GM12878 (cell line): Measurements from ENCODE around the gene STK11. TPM values are rescaled to one million over a fixed set of nuclear protein-coding genes. Genes with fewer than 3 reads are reported as not detected.
A peak's percentile ranks its signal among the peaks of the same experiment; 100 is the strongest.

Experiments used
- BMI1 ChIP-seq: fragments of 450-650 bp; IDR thresholded peaks from 2 replicates; pipeline ENCODE4 v1.6.1; 2016; ENCODE audit warnings: mild to moderate bottlenecking, moderate library complexity, borderline replicate concordance
- CBFB ChIP-seq: IDR thresholded peaks from 2 replicates; pipeline ENCODE4 v1.6.1; 2016; ENCODE audit warnings: antibody characterized with exemption, low read depth
- CREB1 ChIP-seq: IDR thresholded peaks from 2 replicates; pipeline ENCODE4 v1.6.1; 2012; ENCODE audit warnings: low read depth, mild to moderate bottlenecking, inconsistent platforms
- E2F4 ChIP-seq: IDR thresholded peaks from 2 replicates; pipeline ENCODE4 v1.6.1; 2012; ENCODE audit warnings: low read depth, low read length, improper control_type of control experiment
- ETV6 ChIP-seq, 2 experiments: fragments of 450-650 bp in 1 of 2; IDR thresholded peaks in 1 of 2; conservative IDR thresholded peaks in 1 of 2; 2 replicates each; pipeline ENCODE4 v1.6.1; 2014; ENCODE audit warnings: antibody characterized with exemption in 1 of 2, borderline replicate concordance in 1 of 2, low read depth in 1 of 2, mild to moderate bottlenecking in 1 of 2, moderate library complexity in 1 of 2
- HDAC2 ChIP-seq: fragments of 200-600 bp; sonication (generic); IDR thresholded peaks from 2 replicates; pipeline ENCODE4 v1.6.1; 2017
- IKZF2 ChIP-seq, 2 experiments: fragments of 450-650 bp; IDR thresholded peaks; 2 replicates each; pipeline ENCODE4 v1.6.1; 2017; ENCODE audit warnings: mild to moderate bottlenecking in 2 of 2, moderate library complexity in 2 of 2
- JUNB ChIP-seq: IDR thresholded peaks from 2 replicates; pipeline ENCODE4 v1.6.1; 2016; ENCODE audit warnings: antibody characterized with exemption, mild to moderate bottlenecking
- MEF2B ChIP-seq: fragments of 450-650 bp; IDR thresholded peaks from 2 replicates; pipeline ENCODE4 v1.6.1; 2018; ENCODE audit warnings: mild to moderate bottlenecking, moderate library complexity; ENCODE audit not compliant: partially characterized antibody, poor library complexity, severe bottlenecking
- MYB ChIP-seq: fragments of 150-350 bp; IDR thresholded peaks from 2 replicates; pipeline ENCODE4 v1.6.1; 2014; ENCODE audit warnings: mild to moderate bottlenecking, low read depth, low read length, borderline replicate concordance
- NFIC ChIP-seq: IDR thresholded peaks from 2 replicates; pipeline ENCODE4 v1.6.1; 2012; ENCODE audit warnings: low read depth, mild to moderate bottlenecking, inconsistent platforms, low read length, moderate library complexity
- NR2C1 ChIP-seq: fragments of 450-650 bp; IDR thresholded peaks from 2 replicates; pipeline ENCODE4 v1.6.1; 2017; ENCODE audit warnings: antibody characterized with exemption, mild to moderate bottlenecking, moderate library complexity
- NRF1 ChIP-seq: conservative IDR thresholded peaks from 2 replicates; pipeline ENCODE4 v1.6.1; 2011; ENCODE audit warnings: mild to moderate bottlenecking, low read depth, low read length, improper control_type of control experiment
- PAX5 ChIP-seq: IDR thresholded peaks from 2 replicates; pipeline ENCODE4 v1.6.1; 2011; ENCODE audit warnings: low read depth, low read length, borderline replicate concordance
- POLR2AphosphoS2 ChIP-seq: IDR thresholded peaks from 2 replicates; pipeline ENCODE4 v1.6.1; 2011; ENCODE audit warnings: low read depth, mild to moderate bottlenecking, low read length, improper control_type of control experiment, moderate library complexity
- RAD21 ChIP-seq: IDR thresholded peaks from 2 replicates; pipeline ENCODE4 v1.6.1; 2011; ENCODE audit warnings: mild to moderate bottlenecking, low read depth, low read length, moderate library complexity; ENCODE audit not compliant: insufficient read depth
- SMARCA5 ChIP-seq: fragments of 450-650 bp; IDR thresholded peaks from 2 replicates; pipeline ENCODE4 v1.6.1; 2017; ENCODE audit warnings: mild to moderate bottlenecking
- SUPT20H ChIP-seq: IDR thresholded peaks from 2 replicates; pipeline ENCODE4 v1.6.1; 2011; ENCODE audit warnings: low read depth, mild to moderate bottlenecking, low read length, moderate library complexity, borderline replicate concordance; ENCODE audit not compliant: control insufficient read depth
- TAF1 ChIP-seq: IDR thresholded peaks from 2 replicates; pipeline ENCODE4 v1.6.1; 2011; ENCODE audit warnings: mild to moderate bottlenecking, low read depth, low read length, borderline replicate concordance
- TBL1XR1 ChIP-seq: IDR thresholded peaks from 2 replicates; pipeline ENCODE4 v1.6.1; 2012; ENCODE audit warnings: low read depth, low read length, improper control_type of control experiment
- TCF7 ChIP-seq: IDR thresholded peaks from 2 replicates; pipeline ENCODE4 v1.6.1; 2014; ENCODE audit warnings: antibody characterized with exemption, borderline replicate concordance
- ZBED1 ChIP-seq: IDR thresholded peaks from 2 replicates; pipeline ENCODE4 v1.6.1; 2016; ENCODE audit warnings: borderline replicate concordance
- polyA plus RNA-seq, 11 experiments: library from polyadenylated mRNA; depleted of rRNA in 4 of 11; unstranded in 6 of 11; stranded (reverse) in 5 of 11; fragments of >200 nt; fragmentation: Nextera tagmentation in 4 of 11; fragmentation: Illumina TruSeq in 1 of 11; extraction: Ambion mirVana in 4 of 11; extraction: Trizol in 1 of 11; gene quantifications; 1 replicate in 1 of 11; 2 replicates in 10 of 11; pipeline versions ENCODE4 v1.2.1 to v1.2.3, GENCODE V29; 2011 to 2016; ENCODE audit warnings: inconsistent platforms in 2 of 11, missing spikeins in 2 of 11, low read depth in 1 of 11
- total RNA-seq, 4 experiments: library from RNA; depleted of rRNA in 3 of 4; stranded (reverse); fragments of >200 nt in 3 of 4; fragmentation: Illumina TruSeq in 1 of 4; extraction: Trizol in 1 of 4; gene quantifications; 2 replicates each; pipeline versions ENCODE4 v1.2.1 to v1.2.3, GENCODE V29; 2013 to 2021
- TF ChIP-seq, protein P1 (sequence below): fragments of 450-650 bp; IDR thresholded peaks from 2 replicates; pipeline ENCODE4 v1.6.1; 2016; ENCODE audit warnings: mild to moderate bottlenecking, moderate library complexity, borderline replicate concordance

Gene STK11
- total and polyA plus RNA-seq, 10 of the 15 experiments (the other 5 are each of a cell fraction or from before 2014, with no cell fraction given) = 0.33 to 71.0 (median 23.8) TPM

GRCh38 chr19:1248139-1248785 lies 42.7 kb downstream of the STK11 start, which contains the start of gene MIDN (continued):
- TF ChIP-seq, protein P1, sequence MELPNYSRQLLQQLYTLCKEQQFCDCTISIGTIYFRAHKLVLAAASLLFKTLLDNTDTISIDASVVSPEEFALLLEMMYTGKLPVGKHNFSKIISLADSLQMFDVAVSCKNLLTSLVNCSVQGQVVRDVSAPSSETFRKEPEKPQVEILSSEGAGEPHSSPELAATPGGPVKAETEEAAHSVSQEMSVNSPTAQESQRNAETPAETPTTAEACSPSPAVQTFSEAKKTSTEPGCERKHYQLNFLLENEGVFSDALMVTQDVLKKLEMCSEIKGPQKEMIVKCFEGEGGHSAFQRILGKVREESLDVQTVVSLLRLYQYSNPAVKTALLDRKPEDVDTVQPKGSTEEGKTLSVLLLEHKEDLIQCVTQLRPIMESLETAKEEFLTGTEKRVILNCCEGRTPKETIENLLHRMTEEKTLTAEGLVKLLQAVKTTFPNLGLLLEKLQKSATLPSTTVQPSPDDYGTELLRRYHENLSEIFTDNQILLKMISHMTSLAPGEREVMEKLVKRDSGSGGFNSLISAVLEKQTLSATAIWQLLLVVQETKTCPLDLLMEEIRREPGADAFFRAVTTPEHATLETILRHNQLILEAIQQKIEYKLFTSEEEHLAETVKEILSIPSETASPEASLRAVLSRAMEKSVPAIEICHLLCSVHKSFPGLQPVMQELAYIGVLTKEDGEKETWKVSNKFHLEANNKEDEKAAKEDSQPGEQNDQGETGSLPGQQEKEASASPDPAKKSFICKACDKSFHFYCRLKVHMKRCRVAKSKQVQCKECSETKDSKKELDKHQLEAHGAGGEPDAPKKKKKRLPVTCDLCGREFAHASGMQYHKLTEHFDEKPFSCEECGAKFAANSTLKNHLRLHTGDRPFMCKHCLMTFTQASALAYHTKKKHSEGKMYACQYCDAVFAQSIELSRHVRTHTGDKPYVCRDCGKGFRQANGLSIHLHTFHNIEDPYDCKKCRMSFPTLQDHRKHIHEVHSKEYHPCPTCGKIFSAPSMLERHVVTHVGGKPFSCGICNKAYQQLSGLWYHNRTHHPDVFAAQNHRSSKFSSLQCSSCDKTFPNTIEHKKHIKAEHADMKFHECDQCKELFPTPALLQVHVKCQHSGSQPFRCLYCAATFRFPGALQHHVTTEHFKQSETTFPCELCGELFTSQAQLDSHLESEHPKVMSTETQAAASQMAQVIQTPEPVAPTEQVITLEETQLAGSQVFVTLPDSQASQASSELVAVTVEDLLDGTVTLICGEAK = no peak
- TF ChIP-seq NFIC (no peak), JUNB (no peak), PAX5 (no peak), ZBED1 (no peak), MYB (no peak), HDAC2 (no peak), BMI1 (no peak), POLR2AphosphoS2 (peak; percentile 87; the same call in 1 of the 2 replicates), SMARCA5 (peak; percentile 3; the same call in 1 of the 2 replicates), CREB1 (peak; percentile 55; the same call in 1 of the 2 replicates), ETV6 (conservative IDR thresholded peaks at IDR 0.05 in 1 of 2, IDR thresholded peaks at IDR 0.05 in 1 of 2; ENCODE audit: borderline replicate concordance in 1 of 2, low read depth in 1 of 2) (0 out of 4 replicates have a peak, but pooled peaks of 1 of the 2 experiments have one; percentile 14), MEF2B (no peak), TAF1 (peak; percentile 55; the same call in 1 of the 2 replicates), TBL1XR1 (no peak), E2F4 (no peak), IKZF2 (IDR thresholded peaks at IDR 0.05) (peak in 1 of 2 experiments; percentile 54; a peak in 1 of 4 replicates), SUPT20H (no peak), CBFB (no peak), RAD21 (no peak), NR2C1 (no peak), NRF1 (no peak), TCF7 (no peak)
